Fibroblast of lung (primary cell): ENCODE measurements around the gene PRDM11.

Source experiments
- CTCF ChIP-seq, 2 donors: IDR thresholded peaks in 1 of 2; conservative IDR thresholded peaks in 1 of 2; 1 replicate in 1 of 2; 2 replicates in 1 of 2; pipeline ENCODE4 v1.5.1; 2011 to 2012; ENCODE audit warnings: low read length in 2 of 2, control low read depth in 1 of 2, inconsistent platforms in 1 of 2, low read depth in 1 of 2, mild to moderate bottlenecking in 1 of 2
- EZH2 ChIP-seq: IDR thresholded peaks from 2 replicates; pipeline ENCODE4 v1.5.1; 2012; ENCODE audit warnings: low read length, control low read depth, mild to moderate bottlenecking; ENCODE audit errors: missing control alignments

GRCh38 chr11:45224766-45225165 lies 78.3 kb downstream of the PRDM11 start:
- TF ChIP-seq CTCF (conservative IDR thresholded peaks at IDR 0.05 in 1 of 2, IDR thresholded peaks at IDR 0.05 in 1 of 2; ENCODE audit: low read depth in 1 of 2, low read length in 2 of 2) (no peak), EZH2 (no peak)
